CD4-positive, alpha-beta T cell treated with Interleukin-4 for 1 hour (primary cell): ENCODE data around the gene ORC3.
"Not testable (repeated sequence)": the region's sequence is repeated elsewhere in the genome, so short reads cannot be mapped to it uniquely, and the experiment has no call there.

ENCODE experiments used
- DNase-seq, 2 donors: peaks; one replicate each; pipeline ENCODE4 v3.0.0-alpha.2; 2020 to 2022

The ORC3 gene

GRCh38 chr6:87663434-87663833 lies 73.5 kb downstream of the ORC3 start:
- DNase-seq, result no peak

GRCh38 chr6:87664921-87665485 lies 75.1 kb downstream of the ORC3 start:
- no peak for DNase-seq

GRCh38 chr6:87667032-87667431 lies 77.1 kb downstream of the ORC3 start:
- no peak for DNase-seq

- DNase-seq, result no peak
Observed at GRCh38 chr6:87668013-87668412, 78.1 kb downstream of the ORC3 start.

GRCh38 chr6:87669051-87669450 lies 79.1 kb downstream of the ORC3 start:
- no peak for DNase-seq

GRCh38 chr6:87670707-87671106 lies 80.8 kb downstream of the ORC3 start:
- no peak for DNase-seq

- DNase-seq, result no peak
Observed at GRCh38 chr6:87671555-87672029, 81.7 kb downstream of the ORC3 start.

- no peak for DNase-seq
Observed at GRCh38 chr6:87672641-87673040, 82.7 kb downstream of the ORC3 start.

- DNase-seq, result no peak
Observed at GRCh38 chr6:87673237-87673636, 83.3 kb downstream of the ORC3 start.

- no peak for DNase-seq
Observed at GRCh38 chr6:87674290-87674689, 84.4 kb downstream of the ORC3 start.

GRCh38 chr6:87675004-87675681 lies 85.2 kb downstream of the ORC3 start:
- DNase-seq, result no peak

GRCh38 chr6:87682310-87682709 lies 92.4 kb downstream of the ORC3 start:
- no peak for DNase-seq

- DNase-seq, result no peak
Observed at GRCh38 chr6:87683890-87684289, 94.0 kb downstream of the ORC3 start.

- no peak for DNase-seq
Observed at GRCh38 chr6:87684895-87685654, 95.1 kb downstream of the ORC3 start.

GRCh38 chr6:87686636-87687205 lies 96.8 kb downstream of the ORC3 start:
- DNase-seq, result not testable (repeated sequence)

GRCh38 chr6:87687296-87687695 lies 97.4 kb downstream of the ORC3 start:
- no peak for DNase-seq

- not testable (repeated sequence) for DNase-seq
Observed at GRCh38 chr6:87687893-87688292, 98.0 kb downstream of the ORC3 start.

GRCh38 chr6:87690441-87690840 lies 100.5 kb downstream of the ORC3 start:
- no peak for DNase-seq

GRCh38 chr6:87692086-87692485 lies 102.2 kb downstream of the ORC3 start:
- no peak for DNase-seq

- DNase-seq, result not testable (repeated sequence)
Observed at GRCh38 chr6:87696817-87697216, 106.9 kb downstream of the ORC3 start.

GRCh38 chr6:87697581-87698546 lies 107.9 kb downstream of the ORC3 start:
- no peak for DNase-seq

- DNase-seq, result peak in 1 of 2 donors; percentile 46
Observed at GRCh38 chr6:87698547-87699006, 108.6 kb downstream of the ORC3 start.
